HG02970 (cell line): Measurements from ENCODE around the gene TTC39A.
"Not testable (repeated sequence)": the region's sequence is repeated elsewhere in the genome, so short reads cannot be mapped to it uniquely, and the experiment has no call there.

Experiments
- ATAC-seq: cut with Tn5 transposase; IDR thresholded peaks from one replicate; pipeline ENCODE4 v1.9.1; 2021; ENCODE audit warnings: mild to moderate bottlenecking, moderate library complexity, moderate number of reproducible peaks; ENCODE audit not compliant: unreplicated experiment, low FRiP score

Gene TTC39A

GRCh38 chr1:51340380-51340779 lies 10.0 kb upstream of the TTC39A start:
- ATAC-seq: no peak

- ATAC-seq: no peak
Observed at GRCh38 chr1:51336711-51337110, 6.3 kb upstream of the TTC39A start.

- no peak for ATAC-seq
Observed at GRCh38 chr1:51336004-51336403, 5.6 kb upstream of the TTC39A start.

- no peak for ATAC-seq
Observed at GRCh38 chr1:51331206-51332100, 1.1 kb upstream of the TTC39A start.

GRCh38 chr1:51329443-51330325 lies 678 bp downstream of the TTC39A start:
- ATAC-seq: no peak

- no peak for ATAC-seq
Observed at GRCh38 chr1:51328926-51329325, 1.4 kb downstream of the TTC39A start.

GRCh38 chr1:51328279-51328678 lies 2.1 kb downstream of the TTC39A start:
- ATAC-seq: no peak

- no peak for ATAC-seq
Observed at GRCh38 chr1:51327386-51327785, 3.0 kb downstream of the TTC39A start.

GRCh38 chr1:51326839-51327238 lies 3.5 kb downstream of the TTC39A start:
- no peak for ATAC-seq

GRCh38 chr1:51325878-51326755 lies 4.2 kb downstream of the TTC39A start:
- no peak for ATAC-seq

- ATAC-seq: no peak
Observed at GRCh38 chr1:51325391-51325790, 5.0 kb downstream of the TTC39A start.

- not testable (repeated sequence) for ATAC-seq
Observed at GRCh38 chr1:51325011-51325385, 5.4 kb downstream of the TTC39A start.

- ATAC-seq: no peak
Observed at GRCh38 chr1:51324251-51325010, 5.9 kb downstream of the TTC39A start.

GRCh38 chr1:51323778-51324177 lies 6.6 kb downstream of the TTC39A start:
- no peak for ATAC-seq

- no peak for ATAC-seq
Observed at GRCh38 chr1:51322417-51323101, 7.8 kb downstream of the TTC39A start.

- no peak for ATAC-seq
Observed at GRCh38 chr1:51321924-51322280, 8.5 kb downstream of the TTC39A start.

- ATAC-seq: no peak
Observed at GRCh38 chr1:51320967-51321923, 9.1 kb downstream of the TTC39A start.

- no peak for ATAC-seq
Observed at GRCh38 chr1:51317798-51318197, 12.6 kb downstream of the TTC39A start.
